Endothelial cell of umbilical vein (primary cell): ENCODE data around the gene YIPF7. TPM values are rescaled to one million over a fixed set of nuclear protein-coding genes. Genes with fewer than 3 reads are reported as not detected.

Experiments used
- BruUV-seq: library from RNA; stranded (reverse); fragments of 400-500 nt; replicated peaks from 2 replicates; lab custom pipeline; 2021; lab: Mats Ljungman, UMichigan
- CTCF ChIA-PET: fragments of 300-600, 350-600 bp; sonication (Branson Sonifier 250); formaldehyde crosslinking; loops from one replicate; lab custom pipeline; 2021; ENCODE audit warnings: antibody characterized with exemption, inconsistent platforms; lab: Charles Lee
- POLR2A ChIA-PET: fragments of 300-600, 350-600 bp; sonication (Branson Sonifier 250); formaldehyde crosslinking; loops from one replicate; lab custom pipeline; 2021; ENCODE audit warnings: antibody characterized with exemption, inconsistent platforms; lab: Charles Lee
- DNase-seq: peaks from one replicate; pipeline ENCODE4 v3.0.0-alpha.2; 2011; ENCODE audit warnings: low read depth, low spot score
- FAIRE-seq: peaks from 2 replicates; lab custom pipeline; 2011; peaks lifted over from hg19 to GRCh38; lab: Jason Lieb, UNC
- H2AFZ ChIP-seq: 2 replicates; pipeline ENCODE4 v1.6.0; 2012; ENCODE audit warnings: low read depth, low read length, control low read depth, inconsistent platforms
- H3K27ac ChIP-seq: 2 replicates; pipeline ENCODE4 v1.5.1; 2011; ENCODE audit warnings: low read depth, mild to moderate bottlenecking, control low read depth, low read length, moderate library complexity; ENCODE audit not compliant: insufficient read depth
- H3K27me3 ChIP-seq, 2 experiments: 2 replicates each; pipeline versions ENCODE4 v1.6.0 to v1.6.1; 2011; ENCODE audit warnings: low read length in 2 of 2, mixed read lengths in 1 of 2; ENCODE audit not compliant: control insufficient read depth in 2 of 2, insufficient read depth in 2 of 2
- H3K36me3 ChIP-seq, 2 experiments: 2 replicates in 1 of 2; 3 replicates in 1 of 2; pipeline ENCODE4 v1.5.1; 2011; ENCODE audit warnings: low read length in 2 of 2, mild to moderate bottlenecking in 1 of 2, moderate library complexity in 1 of 2; ENCODE audit not compliant: control insufficient read depth in 2 of 2, insufficient read depth in 2 of 2; ENCODE audit errors: extremely low read depth in 1 of 2
- H3K4me1 ChIP-seq: 3 replicates; pipeline ENCODE4 v1.5.1; 2011; ENCODE audit warnings: mild to moderate bottlenecking, low read length; ENCODE audit not compliant: control insufficient read depth, insufficient read depth; ENCODE audit errors: extremely low read depth
- H3K4me2 ChIP-seq: 2 replicates; pipeline ENCODE4 v1.6.1; 2011; ENCODE audit warnings: low read length, control low read depth, mixed read lengths; ENCODE audit not compliant: insufficient read depth
- H3K4me3 ChIP-seq, 3 experiments: fragments of 200-600 bp in 1 of 3; sonication (generic), shearing (Covaris generic) in 1 of 3; replicated peaks in 1 of 3; 2 replicates each; pipeline ENCODE4 v1.5.1; 2011 to 2016; ENCODE audit warnings: control low read depth in 3 of 3, low read length in 3 of 3, mild to moderate bottlenecking in 2 of 3, inconsistent platforms in 1 of 3, low read depth in 1 of 3, moderate library complexity in 1 of 3; ENCODE audit not compliant: insufficient read depth in 1 of 3
- H3K79me2 ChIP-seq: 2 replicates; pipeline ENCODE4 v1.6.0; 2012; ENCODE audit warnings: low read length, inconsistent platforms; ENCODE audit not compliant: control insufficient read depth, insufficient read depth
- H3K9ac ChIP-seq: replicated peaks from 2 replicates; pipeline ENCODE3; 2011; ENCODE audit warnings: low read length, control low read depth; ENCODE audit not compliant: insufficient read depth; ENCODE audit errors: extremely low read depth
- H3K9me1 ChIP-seq: replicated peaks from 3 replicates; pipeline ENCODE4 v1.6.0; 2011; ENCODE audit warnings: mild to moderate bottlenecking, low read length; ENCODE audit not compliant: control insufficient read depth, insufficient read depth; ENCODE audit errors: extremely low read depth
- H3K9me3 ChIP-seq: replicated peaks from 2 replicates; pipeline ENCODE4 v1.5.1; 2012; ENCODE audit warnings: low read length, inconsistent platforms; ENCODE audit not compliant: control insufficient read depth, insufficient read depth
- H4K20me1 ChIP-seq: replicated peaks from 2 replicates; pipeline ENCODE3; 2011; ENCODE audit warnings: mild to moderate bottlenecking, low read length; ENCODE audit not compliant: control insufficient read depth, insufficient read depth; ENCODE audit errors: extremely low read depth
- EZH2 ChIP-seq: IDR thresholded peaks from 2 replicates; pipeline ENCODE4 v1.6.1; 2012; ENCODE audit warnings: borderline replicate concordance, low read depth, mild to moderate bottlenecking, moderate library complexity, low read length, inconsistent platforms; ENCODE audit not compliant: severe bottlenecking
- FOS ChIP-seq: IDR thresholded peaks from 2 replicates; pipeline ENCODE4 v1.6.1; 2011; ENCODE audit warnings: mild to moderate bottlenecking, low read length, moderate library complexity, borderline replicate concordance; ENCODE audit not compliant: insufficient read depth
- GATA2 ChIP-seq: IDR thresholded peaks from 2 replicates; pipeline ENCODE4 v1.7.0; 2011; ENCODE audit warnings: low read depth, mild to moderate bottlenecking, moderate library complexity, mixed read lengths, low read length; ENCODE audit not compliant: insufficient read length, insufficient read depth
- JUN ChIP-seq: IDR thresholded peaks from 2 replicates; pipeline ENCODE4 v1.6.1; 2011; ENCODE audit warnings: borderline replicate concordance, low read depth; ENCODE audit not compliant: insufficient read length, insufficient read depth
- MYC ChIP-seq: IDR thresholded peaks from one replicate; pipeline ENCODE4 v1.6.1; 2011; ENCODE audit warnings: mild to moderate bottlenecking, low read depth, low read length
- POLR2A ChIP-seq: IDR thresholded peaks from 2 replicates; pipeline ENCODE4 v1.6.1; 2012; ENCODE audit warnings: low read depth, mild to moderate bottlenecking, control low read depth, low read length
- POLR2AphosphoS5 ChIP-seq: IDR thresholded peaks from 2 replicates; pipeline ENCODE4 v1.6.1; 2012; ENCODE audit warnings: low read depth, mild to moderate bottlenecking, control low read depth, low read length, moderate library complexity; ENCODE audit not compliant: insufficient read depth
- dilution Hi-C: fragments of 300-500 bp; cut with MboI; formaldehyde crosslinking; loops from one replicate; pipeline ENCODE4 v1.15.0; 2019; ENCODE audit warnings: low sequenced_read_pairs; ENCODE audit not compliant: extremely low pct_ligation_motif_present
- intact Hi-C: fragments of 100-400 bp; cut with micrococcal nuclease; formaldehyde crosslinking; loops from one replicate; pipeline ENCODE4 v1.10.0; 2022
- polyA plus RNA-seq, 4 experiments: library from polyadenylated mRNA; depleted of rRNA in 3 of 4; stranded (reverse) in 3 of 4; unstranded in 1 of 4; fragments of >200 nt; gene quantifications; 2 replicates each; pipeline versions ENCODE4 v1.2.1 to v1.2.3, GENCODE V29; 2011 to 2012; ENCODE audit warnings: missing spikeins in 1 of 4
- total RNA-seq: library from RNA; stranded (reverse); gene quantifications from 2 replicates; pipeline ENCODE4 v1.2.3, GENCODE V29; 2021
- TF ChIP-seq, protein P1 (sequence below): IDR thresholded peaks from 2 replicates; pipeline ENCODE4 v1.6.1; 2011; ENCODE audit not compliant: insufficient read depth, insufficient read length
- TF ChIP-seq, protein P2 (sequence below), 2 donors: IDR thresholded peaks; 1 replicate in 1 of 2; 2 replicates in 1 of 2; pipeline ENCODE4 v1.5.1; 2011; ENCODE audit warnings: low read length in 2 of 2, mild to moderate bottlenecking in 2 of 2, moderate library complexity in 2 of 2, control low read depth in 1 of 2, inconsistent platforms in 1 of 2, low read depth in 1 of 2; ENCODE audit not compliant: insufficient read depth in 1 of 2; ENCODE audit errors: extremely low read depth in 1 of 2

The YIPF7 gene
- total and polyA plus RNA-seq, 2 donors (not counting 3 experiments of a cell fraction or from before 2014, with no cell fraction given): not detected

DNA sequence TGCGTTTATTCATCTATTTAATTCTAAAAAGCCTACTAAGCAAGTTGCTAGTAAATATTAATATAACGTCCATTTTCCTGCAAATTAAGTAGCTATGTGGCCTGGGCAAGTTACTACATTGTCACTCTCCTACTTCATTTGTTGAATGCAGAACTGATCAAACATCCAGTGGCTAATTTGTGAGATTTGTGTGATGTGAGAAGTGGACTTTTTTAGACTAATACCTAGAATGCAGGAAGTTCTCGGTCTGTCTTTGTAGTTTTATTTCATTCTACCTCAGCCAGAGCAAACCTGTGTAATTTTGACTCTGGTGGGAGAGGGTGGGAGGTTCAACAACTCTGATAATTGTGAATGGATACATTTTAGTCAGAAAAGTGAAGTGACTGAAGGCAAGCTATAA lies 27.6 kb upstream of the YIPF7 start:
- Histone ChIP-seq H3K4me3 (peak overlapping the region; percentile 66 to 87 (median 68)), H2AFZ (peak overlapping the region; percentile 82), H3K36me3 (peaks cover 0 to 10% of the 10 kb centered on the region in 2 experiments), H4K20me1 (no peaks in the 10 kb centered on the region), H3K27me3 (peaks cover 0 to 6% of the 10 kb centered on the region in 2 experiments), H3K27ac (peak overlapping the region; percentile 83), H3K4me1 (peaks cover 18% of the 10 kb centered on the region), H3K9ac (peak overlapping the region; percentile 89), H3K9me3 (no peaks in the 10 kb centered on the region), H3K4me2 (peak overlapping the region; percentile 99), H3K9me1 (no peaks in the 10 kb centered on the region), H3K79me2 (peaks cover 27% of the 10 kb centered on the region)
- no TSS peak for BruUV-seq
- ChIA-PET POLR2A (interaction anchor here (1.4 kb wide), 1 partner anchor 15 kb away, joined by 4 read pairs; no protein-coding TSS in a partner anchor), CTCF (interaction anchor here (1.0 to 1.5 kb wide), 2 partner anchors 22 to 47 kb away, joined by 3 to 7 read pairs; partner anchors contain the start of gene GNPDA2)
- no peak for DNase-seq
- dilution Hi-C loops (no loop called here), intact Hi-C loops (no loop called here)
- TF ChIP-seq FOS (no peak), POLR2AphosphoS5 (no peak), MYC (no peak), POLR2A (no peak), EZH2 (no peak), JUN (no peak), GATA2 (no peak)
- TF ChIP-seq, protein P1, sequence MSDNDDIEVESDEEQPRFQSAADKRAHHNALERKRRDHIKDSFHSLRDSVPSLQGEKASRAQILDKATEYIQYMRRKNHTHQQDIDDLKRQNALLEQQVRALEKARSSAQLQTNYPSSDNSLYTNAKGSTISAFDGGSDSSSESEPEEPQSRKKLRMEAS: no peak
- TF ChIP-seq, protein P2, sequence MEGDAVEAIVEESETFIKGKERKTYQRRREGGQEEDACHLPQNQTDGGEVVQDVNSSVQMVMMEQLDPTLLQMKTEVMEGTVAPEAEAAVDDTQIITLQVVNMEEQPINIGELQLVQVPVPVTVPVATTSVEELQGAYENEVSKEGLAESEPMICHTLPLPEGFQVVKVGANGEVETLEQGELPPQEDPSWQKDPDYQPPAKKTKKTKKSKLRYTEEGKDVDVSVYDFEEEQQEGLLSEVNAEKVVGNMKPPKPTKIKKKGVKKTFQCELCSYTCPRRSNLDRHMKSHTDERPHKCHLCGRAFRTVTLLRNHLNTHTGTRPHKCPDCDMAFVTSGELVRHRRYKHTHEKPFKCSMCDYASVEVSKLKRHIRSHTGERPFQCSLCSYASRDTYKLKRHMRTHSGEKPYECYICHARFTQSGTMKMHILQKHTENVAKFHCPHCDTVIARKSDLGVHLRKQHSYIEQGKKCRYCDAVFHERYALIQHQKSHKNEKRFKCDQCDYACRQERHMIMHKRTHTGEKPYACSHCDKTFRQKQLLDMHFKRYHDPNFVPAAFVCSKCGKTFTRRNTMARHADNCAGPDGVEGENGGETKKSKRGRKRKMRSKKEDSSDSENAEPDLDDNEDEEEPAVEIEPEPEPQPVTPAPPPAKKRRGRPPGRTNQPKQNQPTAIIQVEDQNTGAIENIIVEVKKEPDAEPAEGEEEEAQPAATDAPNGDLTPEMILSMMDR (IDR thresholded peaks at IDR 0.05; ENCODE audit: extremely low read depth in 1 of 2, insufficient read depth in 1 of 2, low read depth in 1 of 2, low read length in 2 of 2): no peak
- no peak for FAIRE-seq
